HepG2 (cell line): Measurements from ENCODE around the gene NT5DC4. TPM values are rescaled to one million over a fixed set of nuclear protein-coding genes. Genes with fewer than 3 reads are reported as not detected.

Source experiments
- AKAP8 ChIP-seq: sonication (generic); formaldehyde crosslinking; IDR thresholded peaks from 2 replicates; pipeline ENCODE4 v1.5.1; 2020; ENCODE audit warnings: mild to moderate bottlenecking, missing genetic modification reagents
- BORCS8-MEF2B ChIP-seq: sonication (generic); formaldehyde crosslinking; IDR thresholded peaks from 2 replicates; pipeline ENCODE4 v1.8.0; 2022; ENCODE audit warnings: mild to moderate bottlenecking, missing genetic modification reagents
- FOXJ3 ChIP-seq: sonication (generic); formaldehyde crosslinking; IDR thresholded peaks from 2 replicates; pipeline ENCODE4 v1.4.0; 2020; ENCODE audit warnings: missing genetic modification reagents, mild to moderate bottlenecking, borderline replicate concordance
- FOXP1 ChIP-seq, 2 experiments: fragments of 450-650 bp in 1 of 2; IDR thresholded peaks; 2 replicates each; pipeline ENCODE4 v1.6.1; 2017 to 2018; ENCODE audit warnings: antibody characterized with exemption in 1 of 2
- HES4 ChIP-seq: sonication (generic); formaldehyde crosslinking; IDR thresholded peaks from 2 replicates; pipeline ENCODE4 v1.9.0; 2021; ENCODE audit warnings: mild to moderate bottlenecking, missing genetic modification reagents, borderline replicate concordance
- HMGXB4 ChIP-seq, 2 experiments: sonication (generic) in 1 of 2; formaldehyde crosslinking in 1 of 2; IDR thresholded peaks; 2 replicates each; pipeline versions ENCODE4 v1.4.0 to v1.6.1; 2018 to 2020; ENCODE audit warnings: missing genetic modification reagents in 2 of 2, borderline replicate concordance in 1 of 2, low read depth in 1 of 2, mild to moderate bottlenecking in 1 of 2, missing biosample characterization in 1 of 2
- HNRNPLL ChIP-seq: fragments of 200-400 bp; formaldehyde crosslinking; IDR thresholded peaks from 2 replicates; pipeline ENCODE4 v1.6.1; 2017; ENCODE audit warnings: mild to moderate bottlenecking, low read depth, low read length; ENCODE audit not compliant: poor library complexity, severe bottlenecking
- MAFK ChIP-seq, 2 experiments: IDR thresholded peaks in 1 of 2; conservative IDR thresholded peaks in 1 of 2; 2 replicates each; pipeline ENCODE4 v1.6.1; 2011; ENCODE audit warnings: improper control_type of control experiment in 2 of 2, low read length in 2 of 2
- MLX ChIP-seq: IDR thresholded peaks from 2 replicates; pipeline ENCODE4 v1.6.1; 2016
- NFIC ChIP-seq: IDR thresholded peaks from 2 replicates; pipeline ENCODE4 v1.6.1; 2012; ENCODE audit warnings: mild to moderate bottlenecking, low read length, inconsistent platforms
- NFKBIZ ChIP-seq: IDR thresholded peaks from 2 replicates; pipeline ENCODE4 v1.6.1; 2018; ENCODE audit warnings: missing genetic modification reagents, missing compliant biosample characterization
- PCBP2 ChIP-seq: fragments of 200-400 bp; formaldehyde crosslinking; optimal IDR thresholded peaks from 2 replicates; pipeline ENCODE3; 2018; ENCODE audit warnings: low read length, low read depth; ENCODE audit not compliant: poor library complexity, severe bottlenecking
- RERE ChIP-seq: IDR thresholded peaks from 2 replicates; pipeline ENCODE4 v1.6.1; 2016; ENCODE audit warnings: low read depth, missing genetic modification reagents, missing compliant biosample characterization
- THYN1 ChIP-seq: sonication (generic); formaldehyde crosslinking; IDR thresholded peaks from 2 replicates; pipeline ENCODE4 v1.8.1; 2023; ENCODE audit warnings: low read depth, mild to moderate bottlenecking, moderate library complexity, missing genetic modification reagents, borderline replicate concordance
- TOE1 ChIP-seq: sonication (generic); formaldehyde crosslinking; IDR thresholded peaks from 2 replicates; pipeline ENCODE4 v1.4.0; 2020; ENCODE audit warnings: mild to moderate bottlenecking, missing genetic modification reagents
- ZFP1 ChIP-seq: IDR thresholded peaks from 2 replicates; pipeline ENCODE4 v1.6.1; 2016
- ZFP36L1 ChIP-seq: sonication (generic); formaldehyde crosslinking; IDR thresholded peaks from 2 replicates; pipeline ENCODE4 v1.8.0; 2022; ENCODE audit warnings: mild to moderate bottlenecking, missing genetic modification reagents, moderate library complexity
- ZNF263 ChIP-seq: sonication (generic); formaldehyde crosslinking; IDR thresholded peaks from 2 replicates; pipeline ENCODE4 v1.4.0; 2020; ENCODE audit warnings: missing genetic modification reagents
- ZNF547 ChIP-seq: sonication (generic); formaldehyde crosslinking; IDR thresholded peaks from 2 replicates; pipeline ENCODE4 v1.5.1; 2020; ENCODE audit warnings: mild to moderate bottlenecking, missing genetic modification reagents
- ZNF713 ChIP-seq: sonication (generic); formaldehyde crosslinking; IDR thresholded peaks from 2 replicates; pipeline ENCODE4 v1.4.0; 2020; ENCODE audit warnings: mild to moderate bottlenecking, missing genetic modification reagents
- ZNF746 ChIP-seq: sonication (generic); formaldehyde crosslinking; IDR thresholded peaks from 2 replicates; pipeline ENCODE4 v1.8.0; 2022; ENCODE audit warnings: mild to moderate bottlenecking, missing genetic modification reagents
- ZNF747 ChIP-seq: sonication (generic); formaldehyde crosslinking; IDR thresholded peaks from 2 replicates; pipeline ENCODE4 v1.8.1; 2023; ENCODE audit warnings: missing genetic modification reagents, mild to moderate bottlenecking, borderline replicate concordance
- ZNF878 ChIP-seq: sonication (generic); formaldehyde crosslinking; IDR thresholded peaks from 2 replicates; pipeline ENCODE4 v1.8.1; 2023; ENCODE audit warnings: mild to moderate bottlenecking, missing genetic modification reagents, moderate library complexity
- polyA plus RNA-seq, 8 experiments: library from polyadenylated mRNA; depleted of rRNA in 3 of 8; stranded (reverse) in 7 of 8; unstranded in 1 of 8; fragments of >200 nt; fragmentation: Illumina TruSeq in 4 of 8; extraction: Trizol in 4 of 8; gene quantifications; 2 replicates each; pipeline versions ENCODE4 v1.2.1 to v1.2.3, GENCODE V29; 2011 to 2016; ENCODE audit warnings: low read depth in 4 of 8, missing spikeins in 1 of 8, mixed read lengths in 1 of 8; ENCODE audit not compliant: insufficient read depth in 1 of 8
- total RNA-seq, 5 experiments: library from RNA; depleted of rRNA; stranded (reverse); fragments of >200 nt; fragmentation: Illumina TruSeq; extraction: Trizol; gene quantifications; 2 replicates each; pipeline ENCODE4 v1.2.3, GENCODE V29; 2016; ENCODE audit warnings: low read depth in 1 of 5

Gene NT5DC4
- total and polyA plus RNA-seq, 2 of the 13 experiments (the other 11 are each of a cell fraction or from before 2014, with no cell fraction given), result 0.04 to 4.2 TPM

- TF ChIP-seq ZFP1 (CRISPR knock-in tag) (no peak), AKAP8 (no peak), HES4 (CRISPR knock-in tag) (no peak), ZNF263 (CRISPR knock-in tag) (peak; percentile 62; the same call in 1 of the 2 replicates), ZNF746 (no peak), THYN1 (no peak), ZNF878 (CRISPR knock-in tag) (no peak), ZNF547 (CRISPR knock-in tag) (peak; percentile 36; the same call in 1 of the 2 replicates), PCBP2 (no peak), HMGXB4 (CRISPR knock-in tag; IDR thresholded peaks at IDR 0.05; ENCODE audit: borderline replicate concordance in 1 of 2, low read depth in 1 of 2) (peak in 1 of 2 experiments; percentile 61; a peak in 2 of 4 replicates), TOE1 (CRISPR knock-in tag) (no peak), ZNF747 (CRISPR knock-in tag) (no peak), ZFP36L1 (CRISPR knock-in tag) (no peak), MLX (CRISPR knock-in tag) (peak; percentile 76; the same call in 1 of the 2 replicates), ZNF713 (CRISPR knock-in tag) (no peak), NFKBIZ (CRISPR knock-in tag) (0 out of 2 replicates have a peak, but pooled peaks have one; percentile 65), FOXJ3 (CRISPR knock-in tag) (no peak; the same call in 1 of the 2 replicates), BORCS8-MEF2B (no peak), MAFK (conservative IDR thresholded peaks at IDR 0.05 in 1 of 2, IDR thresholded peaks at IDR 0.05 in 1 of 2; ENCODE audit: low read length in 2 of 2) (peak; percentile 90 to 98), HNRNPLL (no peak), FOXP1 (IDR thresholded peaks at IDR 0.05) (no peak), FOXP1 (CRISPR knock-in tag; IDR thresholded peaks at IDR 0.05) (0 out of 2 replicates have a peak, but pooled peaks have one; percentile 19), RERE (CRISPR knock-in tag) (peak; percentile 49; the same call in 1 of the 2 replicates), NFIC (no peak)
These were observed 28.3 kb upstream of the NT5DC4 start (continued) for GRCh38 chr2:112692495-112692911.
